Neural progenitor cell (in vitro differentiated cells): ENCODE measurements around the gene STPG4.
"Not testable (repeated sequence)": the region's sequence is repeated elsewhere in the genome, so short reads cannot be mapped to it uniquely, and the experiment has no call there.

Experiments
- EZH2 ChIP-seq: fragments of 200-600 bp; sonication (generic); IDR thresholded peaks from 2 replicates; pipeline ENCODE4 v1.6.1; 2017; ENCODE audit warnings: antibody characterized with exemption, mild to moderate bottlenecking, moderate library complexity
- TF ChIP-seq, protein P1 (sequence below): fragments of 200-600 bp; sonication (generic); IDR thresholded peaks from 2 replicates; pipeline ENCODE4 v1.5.1; 2017; ENCODE audit warnings: antibody characterized with exemption, mild to moderate bottlenecking

GRCh38 chr2:47168895-47169294 lies 13.8 kb upstream of the STPG4 start:
- TF ChIP-seq, protein P1, sequence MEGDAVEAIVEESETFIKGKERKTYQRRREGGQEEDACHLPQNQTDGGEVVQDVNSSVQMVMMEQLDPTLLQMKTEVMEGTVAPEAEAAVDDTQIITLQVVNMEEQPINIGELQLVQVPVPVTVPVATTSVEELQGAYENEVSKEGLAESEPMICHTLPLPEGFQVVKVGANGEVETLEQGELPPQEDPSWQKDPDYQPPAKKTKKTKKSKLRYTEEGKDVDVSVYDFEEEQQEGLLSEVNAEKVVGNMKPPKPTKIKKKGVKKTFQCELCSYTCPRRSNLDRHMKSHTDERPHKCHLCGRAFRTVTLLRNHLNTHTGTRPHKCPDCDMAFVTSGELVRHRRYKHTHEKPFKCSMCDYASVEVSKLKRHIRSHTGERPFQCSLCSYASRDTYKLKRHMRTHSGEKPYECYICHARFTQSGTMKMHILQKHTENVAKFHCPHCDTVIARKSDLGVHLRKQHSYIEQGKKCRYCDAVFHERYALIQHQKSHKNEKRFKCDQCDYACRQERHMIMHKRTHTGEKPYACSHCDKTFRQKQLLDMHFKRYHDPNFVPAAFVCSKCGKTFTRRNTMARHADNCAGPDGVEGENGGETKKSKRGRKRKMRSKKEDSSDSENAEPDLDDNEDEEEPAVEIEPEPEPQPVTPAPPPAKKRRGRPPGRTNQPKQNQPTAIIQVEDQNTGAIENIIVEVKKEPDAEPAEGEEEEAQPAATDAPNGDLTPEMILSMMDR: not testable (repeated sequence)
- not testable (repeated sequence) for TF ChIP-seq EZH2
